ENCODE results near the gene SPINK8. TPM values are rescaled to one million over a fixed set of nuclear protein-coding genes. Genes with fewer than 3 reads are reported as not detected.
"Not testable (repeated sequence)": the region's sequence is repeated elsewhere in the genome, so short reads cannot be mapped to it uniquely, and the experiment has no call there.

Gene SPINK8
- total RNA-seq (not detected), total RNA-seq (0 reads per million in 29 experiments)
- total RNA-seq (2013) = not detected

DNA sequence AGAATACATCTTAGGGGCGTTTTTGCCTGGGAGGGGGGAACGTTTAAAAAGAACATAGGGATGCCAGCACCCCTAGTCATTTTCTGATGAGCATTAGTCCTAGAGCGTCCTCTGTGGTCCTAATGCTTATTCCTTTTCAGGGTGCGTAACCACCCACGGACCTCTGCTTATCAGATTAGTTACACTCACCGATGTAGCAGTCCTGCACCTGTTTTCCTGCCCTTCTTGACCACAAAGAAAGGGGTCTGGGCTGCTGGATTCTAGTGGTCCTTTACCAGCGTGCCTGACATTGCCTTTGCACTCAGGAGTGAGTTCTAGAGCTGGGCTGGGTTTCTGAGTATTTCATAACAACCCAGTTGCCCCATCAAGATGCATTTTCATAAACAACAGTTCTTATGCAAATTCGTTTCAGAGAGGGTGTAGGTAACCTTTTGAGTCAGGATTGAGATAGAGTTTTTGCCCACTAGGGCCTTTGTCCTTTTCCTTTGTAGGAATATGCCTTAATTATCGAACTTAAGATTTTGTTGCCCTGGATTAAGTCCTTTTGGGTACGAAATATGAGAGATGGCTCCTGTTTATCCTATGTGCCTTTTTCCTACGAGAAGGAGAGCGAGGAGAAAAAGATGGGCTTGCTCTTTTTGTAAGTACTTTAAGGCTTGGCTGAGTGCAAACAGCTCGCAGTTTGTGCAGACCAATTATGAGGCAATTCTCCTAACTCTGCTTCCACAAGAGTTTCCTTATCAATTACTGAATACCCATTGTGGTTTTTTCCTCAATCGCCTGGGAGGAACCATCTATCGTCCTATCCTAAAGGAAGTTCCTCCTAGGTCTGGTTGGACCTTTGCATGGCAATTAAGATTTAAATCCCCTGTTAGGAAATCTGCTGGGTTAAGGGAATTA lies at the start of gene SPINK8:
Gene SPINK8 (minus strand): TSS at position 316 of the 900 bp plus-strand sequence. CDS start 5,320 bp downstream, outside the sequence.
- H3K4me1 Mint-ChIP-seq; H3K4me3 ChIP-seq (ENCODE audit: control insufficient read depth in 1 of 2, extremely low read depth in 1 of 2, low read length in 1 of 2); ATAC-seq (replicated peaks in 1 of 4); H3K4me3 Mint-ChIP-seq; H3K9me3 ChIP-seq; DNase-seq; POLR2A ChIA-PET; H3K36me3 Mint-ChIP-seq; H3K9me3 Mint-ChIP-seq; H3K27ac Mint-ChIP-seq; H3K4me1 ChIP-seq (ENCODE audit: control insufficient read depth in 1 of 2, extremely low read depth in 1 of 2, insufficient read depth in 2 of 2, low read length in 2 of 2); H3K27ac ChIP-seq (ENCODE audit: low read length); H3K36me3 ChIP-seq (ENCODE audit: control insufficient read depth in 2 of 2, extremely low read depth in 1 of 2, insufficient read depth in 1 of 2, low read length in 1 of 2): not testable (repeated sequence)
- CTCF ChIA-PET = interaction anchor here (0.5 to 0.7 kb wide), 3 partner anchors 9 to 213 kb away, joined by 3 to 5 read pairs (median 3); no protein-coding TSS in a partner anchor
- peaks cover 0 to 19% of the 10 kb centered on the region in 2 experiments for H3K27me3 ChIP-seq (replicated peaks in 1 of 2; ENCODE audit: control insufficient read depth in 2 of 2, extremely low read depth in 1 of 2, insufficient read depth in 2 of 2, low read length in 1 of 2)
- H3K27me3 Mint-ChIP-seq = peaks cover 10 to 11% of the 10 kb centered on the region in 2 donors
- 67% methylated on average over 9 of the region's 15 CpGs for WGBS (ENCODE audit: insufficient coverage)

- ChIA-PET POLR2A (no interaction called here), CTCF (interaction anchor here in 1 of 2 donors (0.7 kb wide), 1 partner anchor 23 kb away, joined by 3 read pairs; no protein-coding TSS in a partner anchor)
- WGBS (ENCODE audit: insufficient coverage) = 100% methylated on average over 4 of the region's 5 CpGs
- Histone ChIP-seq H3K4me3 (ENCODE audit: control insufficient read depth in 1 of 2, extremely low read depth in 1 of 2, low read length in 1 of 2) (no peak overlapping the region), H3K27ac (ENCODE audit: low read length) (no peak overlapping the region), H3K36me3 (ENCODE audit: control insufficient read depth in 2 of 2, extremely low read depth in 1 of 2, insufficient read depth in 1 of 2, low read length in 1 of 2) (no peaks in the 10 kb centered on the region), H3K27me3 (replicated peaks in 1 of 2; ENCODE audit: control insufficient read depth in 2 of 2, extremely low read depth in 1 of 2, insufficient read depth in 2 of 2, low read length in 1 of 2) (peaks cover 0 to 2% of the 10 kb centered on the region in 2 experiments), H3K9me3 (no peaks in the 10 kb centered on the region), H3K4me1 (ENCODE audit: control insufficient read depth in 1 of 2, extremely low read depth in 1 of 2, insufficient read depth in 2 of 2, low read length in 2 of 2) (no peaks in the 10 kb centered on the region)
- H3K36me3 Mint-ChIP-seq = no peaks in the 10 kb centered on the region
- H3K27ac Mint-ChIP-seq = no peak overlapping the region
- ATAC-seq (replicated peaks in 1 of 4) (no peak), DNase-seq (no peak)
- peaks cover 0 to 2% of the 10 kb centered on the region in 2 donors for H3K27me3 Mint-ChIP-seq
- H3K4me3 Mint-ChIP-seq = no peak overlapping the region
- no peaks in the 10 kb centered on the region for H3K9me3 Mint-ChIP-seq
- no peaks in the 10 kb centered on the region for H3K4me1 Mint-ChIP-seq
Observed at GRCh38 chr3:48372862-48373435, 39.5 kb upstream of the SPINK8 start.

GRCh38 chr3:48372377-48372770 lies 38.9 kb upstream of the SPINK8 start:
- no peaks in the 10 kb centered on the region for H3K4me1 ChIP-seq (ENCODE audit: control insufficient read depth in 1 of 2, extremely low read depth in 1 of 2, insufficient read depth in 2 of 2, low read length in 2 of 2)
- peaks cover 0 to 2% of the 10 kb centered on the region in 2 experiments for H3K27me3 ChIP-seq (replicated peaks in 1 of 2; ENCODE audit: control insufficient read depth in 2 of 2, extremely low read depth in 1 of 2, insufficient read depth in 2 of 2, low read length in 1 of 2)
- CTCF ChIA-PET = no interaction called here
- H3K9me3 Mint-ChIP-seq = no peaks in the 10 kb centered on the region
- H3K36me3 Mint-ChIP-seq = no peaks in the 10 kb centered on the region
- 65% methylated on average over 5 of the region's 7 CpGs for WGBS (ENCODE audit: insufficient coverage)
- no peaks in the 10 kb centered on the region for H3K9me3 ChIP-seq
- H3K36me3 ChIP-seq (ENCODE audit: control insufficient read depth in 2 of 2, extremely low read depth in 1 of 2, insufficient read depth in 1 of 2, low read length in 1 of 2) = no peaks in the 10 kb centered on the region
- no peak overlapping the region for H3K4me3 ChIP-seq (ENCODE audit: control insufficient read depth in 1 of 2, extremely low read depth in 1 of 2, low read length in 1 of 2)
- no peak overlapping the region for H3K4me3 Mint-ChIP-seq
- DNase-seq (no peak), ATAC-seq (replicated peaks in 1 of 4) (no peak)
- H3K4me1 Mint-ChIP-seq = no peaks in the 10 kb centered on the region
- H3K27ac ChIP-seq (ENCODE audit: low read length) = no peak overlapping the region
- no peak overlapping the region for H3K27ac Mint-ChIP-seq
- no peaks in the 10 kb centered on the region for H3K27me3 Mint-ChIP-seq
- POLR2A ChIA-PET = interaction anchor here in 1 of 2 donors (0.5 kb wide), 1 partner anchor 64 kb away, joined by 6 read pairs; no protein-coding TSS in a partner anchor

DNA sequence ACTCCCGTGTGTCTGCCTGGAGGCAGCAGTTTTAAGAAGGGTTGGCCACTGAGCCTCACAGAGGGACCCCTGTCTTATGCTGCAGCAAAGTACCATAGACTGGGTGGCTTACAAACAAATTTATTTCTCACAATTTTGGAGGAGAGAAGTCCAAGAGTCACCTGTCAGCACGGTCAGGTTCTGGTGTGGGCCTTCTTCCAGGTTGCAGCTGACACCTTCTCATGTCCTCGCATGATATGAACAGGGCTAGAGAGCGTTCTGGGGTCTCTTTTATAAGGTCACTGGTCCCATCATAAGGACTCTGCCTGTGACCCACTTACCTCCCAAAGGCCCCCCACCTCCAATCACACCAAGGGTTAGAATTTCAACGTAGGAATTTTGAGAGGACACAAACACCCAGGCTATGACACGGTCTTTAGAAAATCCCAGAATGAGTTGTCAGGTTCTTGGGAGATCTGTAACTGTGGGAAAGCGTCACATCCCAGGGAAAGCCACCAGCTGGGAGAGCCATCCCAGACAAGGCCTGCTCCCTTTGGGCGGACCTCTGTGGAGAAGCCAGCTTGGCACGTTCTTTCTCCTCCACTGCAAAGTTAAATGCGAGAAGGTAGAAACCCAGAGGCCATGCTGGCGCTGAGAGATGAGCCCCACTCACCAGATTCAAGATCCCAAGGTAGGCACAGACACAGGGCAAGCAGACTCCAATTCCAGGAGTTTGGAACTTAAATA lies 38.4 kb upstream of the SPINK8 start, which contains the start of gene FBXW12:
Gene FBXW12 (plus strand): TSS at position 569 of the 726 bp plus-strand sequence. CDS start 549 bp downstream, outside the sequence.
- no peak within 1 kb of the TSS for H3K4me3 ChIP-seq (ENCODE audit: control insufficient read depth in 1 of 2, extremely low read depth in 1 of 2, low read length in 1 of 2)
- no peaks in the 10 kb centered on the region for H3K9me3 ChIP-seq
- ChIA-PET CTCF (no interaction called here), POLR2A (interaction anchor here in 1 of 2 donors (0.5 kb wide), 1 partner anchor 64 kb away, joined by 6 read pairs; no protein-coding TSS in a partner anchor)
- peaks cover 0 to 2% of the 10 kb centered on the region in 2 experiments for H3K27me3 ChIP-seq (replicated peaks in 1 of 2; ENCODE audit: control insufficient read depth in 2 of 2, extremely low read depth in 1 of 2, insufficient read depth in 2 of 2, low read length in 1 of 2)
- WGBS (ENCODE audit: insufficient coverage) = 86% methylated on average over 8 of the region's 11 CpGs
- H3K4me3 Mint-ChIP-seq = no peak within 1 kb of the TSS
- no peaks in the 10 kb centered on the region for H3K4me1 Mint-ChIP-seq
- no peak for DNase-seq
- no peak within 1 kb of the TSS for H3K27ac Mint-ChIP-seq
- no peaks in the 10 kb centered on the region for H3K4me1 ChIP-seq (ENCODE audit: control insufficient read depth in 1 of 2, extremely low read depth in 1 of 2, insufficient read depth in 2 of 2, low read length in 2 of 2)
- H3K27me3 Mint-ChIP-seq = no peaks in the 10 kb centered on the region
- no peaks in the 10 kb centered on the region for H3K36me3 ChIP-seq (ENCODE audit: control insufficient read depth in 2 of 2, extremely low read depth in 1 of 2, insufficient read depth in 1 of 2, low read length in 1 of 2)
- ATAC-seq (replicated peaks in 1 of 4) = no peak
- H3K27ac ChIP-seq (ENCODE audit: low read length) = no peak within 1 kb of the TSS
- H3K9me3 Mint-ChIP-seq = no peaks in the 10 kb centered on the region
- no peaks in the 10 kb centered on the region for H3K36me3 Mint-ChIP-seq

GRCh38 chr3:48370333-48370713 lies 36.9 kb upstream of the SPINK8 start:
- CTCF ChIA-PET = no interaction called here
- no peak overlapping the region for H3K4me3 Mint-ChIP-seq
- no peaks in the 10 kb centered on the region for H3K27me3 Mint-ChIP-seq
- ATAC-seq (replicated peaks in 1 of 4) (no peak), DNase-seq (no peak)
- Histone ChIP-seq H3K36me3 (ENCODE audit: control insufficient read depth in 2 of 2, extremely low read depth in 1 of 2, insufficient read depth in 1 of 2, low read length in 1 of 2) (no peaks in the 10 kb centered on the region), H3K27me3 (replicated peaks in 1 of 2; ENCODE audit: control insufficient read depth in 2 of 2, extremely low read depth in 1 of 2, insufficient read depth in 2 of 2, low read length in 1 of 2) (peaks cover 0 to 2% of the 10 kb centered on the region in 2 experiments), H3K4me3 (ENCODE audit: control insufficient read depth in 1 of 2, extremely low read depth in 1 of 2, low read length in 1 of 2) (no peak overlapping the region), H3K4me1 (ENCODE audit: control insufficient read depth in 1 of 2, extremely low read depth in 1 of 2, insufficient read depth in 2 of 2, low read length in 2 of 2) (no peaks in the 10 kb centered on the region), H3K27ac (ENCODE audit: low read length) (no peak overlapping the region), H3K9me3 (no peaks in the 10 kb centered on the region)
- no peaks in the 10 kb centered on the region for H3K36me3 Mint-ChIP-seq
- H3K9me3 Mint-ChIP-seq = no peaks in the 10 kb centered on the region
- 82% methylated on average over 5 of the region's 7 CpGs for WGBS (ENCODE audit: insufficient coverage)
- POLR2A ChIA-PET = no interaction called here
- H3K27ac Mint-ChIP-seq = no peak overlapping the region
- H3K4me1 Mint-ChIP-seq = no peaks in the 10 kb centered on the region

GRCh38 chr3:48369693-48370332 lies 36.4 kb upstream of the SPINK8 start:
- H3K4me3 ChIP-seq (ENCODE audit: control insufficient read depth in 1 of 2, extremely low read depth in 1 of 2, low read length in 1 of 2) = no peak overlapping the region
- H3K36me3 ChIP-seq (ENCODE audit: control insufficient read depth in 2 of 2, extremely low read depth in 1 of 2, insufficient read depth in 1 of 2, low read length in 1 of 2) = no peaks in the 10 kb centered on the region
- H3K27ac Mint-ChIP-seq = no peak overlapping the region
- CTCF ChIA-PET = no interaction called here
- ATAC-seq (replicated peaks in 1 of 4) (no peak), DNase-seq (no peak)
- H3K4me3 Mint-ChIP-seq = no peak overlapping the region
- no peaks in the 10 kb centered on the region for H3K9me3 ChIP-seq
- peaks cover 0 to 2% of the 10 kb centered on the region in 2 experiments for H3K27me3 ChIP-seq (replicated peaks in 1 of 2; ENCODE audit: control insufficient read depth in 2 of 2, extremely low read depth in 1 of 2, insufficient read depth in 2 of 2, low read length in 1 of 2)
- WGBS (ENCODE audit: insufficient coverage) = 80% methylated on average over 2 of the region's 7 CpGs
- no peaks in the 10 kb centered on the region for H3K4me1 Mint-ChIP-seq
- H3K9me3 Mint-ChIP-seq = no peaks in the 10 kb centered on the region
- POLR2A ChIA-PET = no interaction called here
- H3K36me3 Mint-ChIP-seq = no peaks in the 10 kb centered on the region
- H3K27me3 Mint-ChIP-seq = no peaks in the 10 kb centered on the region
- H3K4me1 ChIP-seq (ENCODE audit: control insufficient read depth in 1 of 2, extremely low read depth in 1 of 2, insufficient read depth in 2 of 2, low read length in 2 of 2) = no peaks in the 10 kb centered on the region
- H3K27ac ChIP-seq (ENCODE audit: low read length) = no peak overlapping the region

All from T-cell (primary cell).